HL-60/S4 (cell line): ENCODE data around the gene PXDC1.
"Not testable (repeated sequence)": the region's sequence is repeated elsewhere in the genome, so short reads cannot be mapped to it uniquely, and the experiment has no call there.

Source experiments
- in situ Hi-C: fragments of 300-500 bp; cut with MboI; formaldehyde crosslinking; loops from 2 replicates; pipeline ENCODE4 v1.14.3; 2022; ENCODE audit warnings: low sequenced_read_pairs

Gene PXDC1

DNA sequence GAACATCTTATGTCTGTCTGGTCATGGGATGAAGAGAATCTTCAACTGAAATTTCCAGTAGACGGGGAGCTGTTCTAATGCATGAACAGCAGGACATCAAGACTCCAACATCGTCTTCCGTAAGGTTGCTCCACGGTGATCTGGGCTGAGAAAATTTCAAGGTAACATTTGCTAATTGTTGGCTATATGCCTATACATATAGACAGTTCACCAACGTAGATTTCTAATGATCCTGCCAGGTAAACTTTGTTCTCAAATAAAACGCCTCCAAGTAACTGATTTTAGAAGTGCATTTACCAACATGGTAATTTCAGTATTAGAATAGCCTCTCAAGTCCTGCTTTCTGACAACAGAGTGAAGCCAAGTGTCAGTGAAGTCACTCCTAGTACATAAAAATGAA lies 11.3 kb upstream of the PXDC1 start:
- in situ Hi-C loops, result no loop called here

DNA sequence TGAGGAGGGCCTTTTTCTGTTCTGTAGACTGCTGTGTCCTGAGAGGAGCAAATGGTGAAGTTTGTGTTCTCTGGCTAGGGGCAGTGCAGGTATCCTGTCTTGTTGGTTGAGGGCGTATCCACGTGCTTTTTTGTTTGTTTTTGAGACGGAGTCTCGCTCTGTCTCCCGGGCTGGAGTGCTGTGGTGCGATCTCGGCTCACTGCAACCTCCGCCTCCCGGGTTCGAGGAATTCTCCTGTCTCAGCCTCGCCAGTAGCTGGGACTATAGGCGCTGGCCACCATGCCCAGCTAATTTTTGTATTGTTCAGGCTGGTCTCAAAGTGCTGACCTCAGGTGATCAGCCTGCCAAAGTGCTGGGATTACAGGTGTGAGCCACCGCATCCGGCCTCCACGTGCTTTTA lies 10.8 kb upstream of the PXDC1 start:
- in situ Hi-C loops, result no loop called here

DNA sequence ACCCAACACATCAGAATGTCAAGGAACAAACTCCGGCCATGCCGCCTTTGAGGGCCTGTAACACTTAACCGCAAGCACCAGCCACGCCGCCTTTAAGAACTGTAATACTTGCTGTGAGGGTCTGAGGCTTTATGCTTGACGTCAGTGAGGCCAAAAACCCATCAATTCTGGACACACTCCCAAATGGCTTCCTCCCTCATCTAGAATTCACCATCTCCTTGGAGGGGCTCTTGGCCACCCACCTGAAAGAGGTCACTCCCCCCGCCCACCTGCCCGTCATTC lies 10.4 kb upstream of the PXDC1 start:
- in situ Hi-C loops, result no loop called here

DNA sequence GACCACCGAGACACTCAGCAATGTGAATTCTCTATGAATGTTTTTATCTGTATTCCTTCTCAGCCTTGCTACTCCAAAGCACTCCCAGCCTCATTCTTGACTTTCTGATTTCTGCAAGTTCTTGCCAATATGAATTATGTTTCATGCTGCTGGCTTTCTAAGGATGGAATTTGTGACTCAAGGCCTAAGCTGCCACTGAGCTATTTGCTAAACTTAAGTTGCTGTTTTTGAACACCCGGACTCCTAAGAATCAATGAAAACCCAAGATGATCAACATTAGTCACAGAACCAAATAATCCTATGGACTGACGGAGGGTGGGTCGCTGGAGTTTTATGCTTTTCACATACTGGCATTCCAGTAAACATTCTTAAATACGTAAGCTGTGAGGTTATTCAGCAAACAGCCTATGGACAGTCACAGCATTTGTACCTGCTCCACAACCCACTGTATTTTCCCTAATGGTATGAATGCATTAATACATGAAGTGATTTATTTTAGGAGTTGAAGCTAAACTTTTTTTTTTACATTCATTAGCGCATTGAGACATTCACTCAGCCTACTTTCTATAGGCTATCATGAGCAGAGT lies 8.2 kb upstream of the PXDC1 start:
- in situ Hi-C loops, result no loop called here

DNA sequence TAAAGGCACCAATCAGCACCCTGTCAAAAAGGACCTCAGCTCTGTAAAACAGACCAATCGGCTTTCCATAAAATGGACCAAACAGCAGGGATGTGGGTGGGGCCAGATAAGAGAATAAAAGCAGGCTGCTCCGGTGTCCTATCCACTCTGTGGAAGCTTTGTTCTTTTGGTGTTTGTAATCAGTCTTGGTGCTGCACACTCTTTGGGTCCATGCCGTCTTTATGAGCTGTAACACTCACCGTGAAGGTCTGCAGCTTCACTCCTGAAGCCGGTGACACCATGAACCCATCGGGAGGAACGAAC lies 7.3 kb upstream of the PXDC1 start:
- in situ Hi-C loops, result no loop called here

DNA sequence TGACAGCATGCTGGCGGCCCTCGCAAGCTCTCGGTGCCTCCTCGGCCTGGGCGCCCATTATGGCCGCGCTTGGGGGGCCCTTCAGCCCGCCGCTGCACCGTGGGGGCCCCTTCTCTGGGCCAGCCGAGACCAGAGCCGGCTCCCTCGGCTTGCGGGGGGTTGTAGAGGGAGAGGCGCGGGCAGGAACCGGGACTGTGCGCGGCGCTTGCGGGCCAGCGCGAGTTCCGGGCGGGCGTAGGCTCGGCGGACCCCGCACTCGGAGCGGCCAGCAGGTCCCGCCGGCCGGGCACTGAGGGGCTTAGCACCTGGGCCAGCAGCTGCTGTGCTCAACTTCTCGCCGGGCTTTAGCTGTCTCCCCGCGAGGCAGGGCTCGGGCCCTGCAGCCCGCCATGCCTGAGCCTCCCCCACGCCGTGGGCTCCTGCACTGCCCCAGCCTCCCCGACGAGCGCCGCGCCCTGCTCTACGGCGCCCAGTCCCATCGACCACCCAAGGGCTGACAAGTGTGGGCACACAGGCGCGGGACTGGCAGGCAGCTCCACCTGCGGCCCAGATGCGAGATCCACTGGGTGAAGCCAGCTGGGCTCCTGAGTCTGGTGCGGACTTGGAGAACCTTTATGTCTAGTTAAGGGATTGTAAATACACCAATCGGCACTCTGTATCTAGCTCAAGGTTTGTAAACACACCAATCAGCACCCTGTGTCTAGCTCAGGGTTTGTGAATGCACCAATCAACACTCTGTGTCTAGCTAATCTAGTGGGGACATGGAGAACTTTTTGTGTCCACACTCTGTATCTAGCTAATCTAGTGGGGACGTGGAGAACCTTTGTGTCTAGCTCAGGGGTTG lies 6.7 kb upstream of the PXDC1 start:
- in situ Hi-C loops, result not testable (repeated sequence)

DNA sequence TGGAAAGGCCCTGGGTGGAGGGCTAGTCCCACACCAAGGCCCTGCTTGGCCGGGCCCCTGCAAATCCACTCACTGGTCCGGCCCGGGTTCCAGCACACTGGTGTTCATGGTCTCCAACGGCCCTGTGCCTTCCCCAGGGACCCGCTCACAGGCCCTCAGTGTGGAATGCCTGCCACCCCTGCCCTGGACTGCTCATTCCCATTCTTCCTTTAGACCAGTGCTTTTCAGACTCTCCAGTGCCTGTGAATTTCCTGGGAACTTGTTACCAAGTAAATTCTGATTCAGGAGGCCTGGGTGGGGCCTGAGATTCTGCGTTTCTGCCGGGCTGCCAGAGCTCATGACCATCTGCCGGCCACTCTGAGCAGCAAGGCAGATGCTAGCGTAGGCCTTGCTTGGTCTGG lies 5.7 kb upstream of the PXDC1 start:
- in situ Hi-C loops, result no loop called here

DNA sequence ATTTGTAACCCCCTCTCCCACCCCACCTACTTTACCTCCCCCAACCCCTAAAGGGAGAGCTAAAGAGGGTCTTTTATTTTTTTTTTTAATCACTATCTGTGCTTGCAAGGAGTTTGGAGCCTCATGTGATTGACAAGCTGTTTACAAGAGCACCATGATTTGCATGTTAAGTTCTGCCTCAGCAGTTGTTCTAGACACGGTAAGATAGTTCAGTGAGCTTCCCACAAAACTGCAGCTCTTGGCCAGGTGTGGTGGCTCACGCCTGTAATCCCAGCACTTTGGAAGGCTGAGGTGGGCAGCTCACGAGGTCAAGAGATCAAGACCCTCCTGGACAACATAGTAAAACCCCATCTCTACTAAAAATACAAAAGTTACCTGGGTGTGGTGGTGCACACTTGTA lies 5.0 kb upstream of the PXDC1 start:
- in situ Hi-C loops, result no loop called here

DNA sequence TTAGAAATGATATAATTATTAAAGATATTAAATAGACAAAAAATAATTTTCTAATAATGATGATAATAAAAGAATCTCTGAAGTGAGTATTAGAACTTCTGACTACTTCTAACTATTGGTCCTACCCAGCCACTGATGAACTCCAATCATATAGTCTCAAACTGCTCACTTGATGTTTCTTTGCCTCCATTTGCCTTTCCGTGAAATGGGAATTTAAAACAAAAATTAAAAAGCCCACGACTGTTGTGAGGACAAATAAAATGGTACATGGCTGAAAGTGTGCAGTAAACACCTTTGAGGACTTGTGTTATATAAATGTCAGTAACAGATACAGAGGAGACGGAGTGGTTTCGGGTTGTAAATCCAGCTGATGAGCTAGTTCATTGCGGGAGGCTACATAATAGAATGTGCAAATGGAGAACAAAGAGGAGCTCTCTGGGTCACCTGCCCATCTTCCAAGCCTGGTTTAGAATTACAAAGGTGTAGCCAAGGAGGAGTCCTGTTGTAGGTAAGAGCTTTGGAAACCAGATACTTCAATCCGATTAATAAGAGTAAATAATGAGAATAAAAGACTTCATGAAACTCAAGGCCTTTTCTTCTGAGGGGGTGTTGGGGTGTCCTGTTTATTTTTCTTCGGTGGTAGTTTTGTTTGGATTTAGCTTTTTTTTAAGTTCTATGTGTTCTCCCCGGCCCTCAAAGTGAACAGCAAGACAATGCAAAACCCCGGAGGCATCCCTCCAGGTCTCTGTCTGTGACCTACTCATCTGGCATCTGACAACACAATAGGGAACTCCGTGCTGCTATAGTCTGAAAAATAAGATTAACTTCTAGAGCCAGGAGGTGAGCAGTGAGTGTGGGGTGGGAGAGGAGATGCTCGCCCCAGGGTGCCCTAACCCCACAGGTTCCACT lies 4.4 kb upstream of the PXDC1 start:
- in situ Hi-C loops, result no loop called here

DNA sequence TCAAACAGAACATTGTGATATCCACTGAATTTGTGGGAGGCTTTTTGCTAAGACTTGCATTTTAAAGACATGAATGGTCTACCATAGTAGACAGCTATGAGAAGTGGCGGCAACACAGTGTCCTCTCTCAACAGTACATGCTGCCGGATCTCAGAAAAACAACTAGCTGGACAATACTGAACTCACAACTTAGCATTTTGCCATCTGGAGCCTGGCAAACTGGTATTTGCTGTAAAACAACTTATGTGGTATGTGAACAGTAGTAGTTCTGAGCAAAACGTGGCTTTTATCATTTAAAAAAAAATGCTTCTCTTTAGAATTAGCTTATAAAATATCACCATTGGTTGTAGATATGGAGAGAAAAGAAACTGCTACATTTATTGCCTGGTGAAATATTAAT lies 3.3 kb upstream of the PXDC1 start:
- in situ Hi-C loops, result no loop called here

DNA sequence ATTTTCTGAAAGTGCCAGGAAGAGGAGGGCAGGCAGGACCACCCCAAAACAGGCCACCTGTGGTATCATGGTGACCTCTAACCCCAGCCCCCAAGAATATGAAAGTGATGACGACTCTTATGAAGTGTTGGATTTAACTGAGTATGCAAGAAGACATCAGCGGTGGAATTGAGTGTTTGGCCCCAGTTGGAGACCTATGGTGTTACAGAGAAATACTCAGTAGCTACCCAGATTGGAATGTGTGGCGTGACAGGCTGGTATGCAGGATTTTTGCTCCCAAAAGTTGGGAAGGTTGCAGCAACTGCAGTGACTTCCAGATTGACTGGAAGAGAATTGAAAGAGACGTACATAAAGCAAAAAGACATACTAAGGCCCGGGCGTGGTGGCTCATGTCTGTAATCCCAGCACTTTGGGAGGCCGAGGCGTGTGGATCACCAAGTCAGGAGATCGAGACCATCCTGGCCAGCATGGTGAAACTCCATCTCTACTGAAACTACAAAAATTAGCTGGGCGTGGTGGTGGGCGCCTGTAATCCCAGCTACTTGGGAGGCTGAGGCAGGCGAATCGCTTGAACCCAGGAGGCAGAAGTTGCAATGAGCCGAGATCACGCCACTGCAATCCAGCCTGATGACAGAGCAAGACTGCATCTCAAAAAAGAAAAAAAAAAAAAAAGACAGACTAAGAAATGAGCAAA lies 2.7 kb upstream of the PXDC1 start:
- in situ Hi-C loops, result not testable (repeated sequence)

DNA sequence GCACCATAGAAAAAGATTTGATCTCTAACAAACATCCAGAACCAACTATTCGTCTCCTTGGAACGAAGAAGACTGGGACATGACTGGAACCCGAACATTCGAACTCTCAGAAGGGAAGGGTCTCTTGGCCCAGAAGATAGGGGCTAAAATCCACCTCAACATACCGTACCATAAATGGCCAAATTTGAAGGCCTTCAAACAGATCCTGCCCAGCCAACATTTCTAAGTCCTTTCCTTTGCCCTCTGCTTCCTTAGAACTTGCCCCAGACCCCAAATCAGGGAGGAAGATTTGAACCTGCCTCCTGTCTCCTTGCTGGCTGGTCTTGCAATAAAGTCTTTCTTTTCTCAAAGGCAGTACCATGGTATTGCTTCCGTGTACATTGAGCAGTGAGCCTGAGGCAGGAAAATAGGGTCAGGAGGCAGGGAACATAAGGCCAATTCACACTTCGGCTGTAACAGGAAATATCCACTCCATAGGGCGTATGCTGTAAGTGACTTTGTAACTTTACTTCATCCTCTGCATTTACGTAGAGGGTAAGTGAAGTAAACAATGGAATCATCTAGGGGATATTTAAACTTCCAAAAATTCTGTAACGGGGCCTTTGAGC lies 1.8 kb upstream of the PXDC1 start:
- in situ Hi-C loops, result no loop called here

DNA sequence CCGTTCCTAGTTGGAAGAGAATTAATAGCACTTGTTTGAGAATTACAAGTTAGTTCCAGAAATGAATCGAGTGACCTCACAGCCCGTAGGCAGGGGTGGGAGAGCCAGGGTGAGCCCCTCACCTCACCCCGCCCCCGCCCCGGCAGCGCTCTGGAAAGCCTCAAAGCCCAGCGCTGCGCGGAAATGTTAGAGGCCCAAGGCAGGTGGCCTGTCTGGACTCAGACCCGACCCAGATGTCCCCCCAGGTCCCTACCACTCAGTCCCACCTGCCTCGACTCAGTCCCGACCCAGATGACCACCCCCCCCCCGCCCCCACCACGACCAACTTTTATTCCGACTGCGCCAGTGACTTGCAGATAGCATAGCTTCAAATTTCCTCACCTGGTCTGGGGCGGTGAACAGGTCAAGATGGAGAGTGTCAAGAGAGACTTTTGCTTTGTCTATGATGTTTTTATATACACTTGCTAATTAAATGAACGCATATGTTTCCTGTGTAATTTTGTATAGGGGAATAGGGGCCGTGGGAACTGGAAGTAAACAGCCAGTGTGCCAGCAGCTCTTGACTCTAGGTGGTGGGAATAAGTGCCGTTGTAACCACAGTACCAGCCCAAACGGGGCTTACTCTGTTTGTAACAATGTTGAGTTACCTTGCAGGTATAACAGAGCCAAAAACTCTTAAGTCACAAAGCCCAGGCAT lies 1.2 kb upstream of the PXDC1 start:
- in situ Hi-C loops, result no loop called here

DNA sequence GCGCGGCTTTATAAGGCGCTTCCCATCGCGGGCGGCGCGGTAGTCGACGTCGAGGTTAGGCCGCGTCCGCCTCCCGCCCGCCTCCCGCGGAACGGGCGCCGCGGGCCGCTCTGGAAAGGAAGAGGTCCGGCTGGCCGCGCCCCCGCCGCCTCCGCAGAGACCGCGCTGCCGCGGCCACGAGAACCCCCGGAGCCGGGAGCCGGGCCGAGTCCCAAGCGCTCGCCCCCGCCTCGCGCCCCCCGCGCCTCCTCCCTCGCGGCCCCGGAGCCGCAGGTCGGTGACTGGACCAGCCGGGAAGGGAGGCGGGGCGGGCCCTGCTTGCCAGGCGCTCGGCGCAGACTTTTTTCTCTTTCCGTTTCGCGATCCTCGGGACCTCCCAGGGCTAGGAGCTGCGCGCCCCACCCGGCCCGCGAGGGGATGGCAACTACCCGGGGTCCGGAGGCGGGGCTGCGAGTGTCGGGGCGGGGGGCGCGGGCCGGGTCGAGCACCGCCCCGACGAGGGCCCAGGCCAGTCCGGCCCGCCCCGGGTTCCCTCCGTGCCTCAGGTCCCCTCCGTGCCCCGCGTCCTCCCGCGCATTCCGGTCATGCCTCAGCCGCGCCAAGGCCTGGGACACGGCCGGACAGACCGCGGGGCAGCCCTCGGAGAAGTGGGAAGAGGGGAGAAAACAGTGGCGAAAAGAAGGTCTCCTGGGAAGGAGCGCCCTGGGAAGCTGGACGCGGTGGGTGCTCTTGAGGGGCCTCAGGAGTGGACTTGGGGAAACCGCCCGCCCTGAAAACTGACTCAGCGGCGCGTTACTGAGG lies 417 bp upstream of the PXDC1 start:
- in situ Hi-C loops, result no loop called here

DNA sequence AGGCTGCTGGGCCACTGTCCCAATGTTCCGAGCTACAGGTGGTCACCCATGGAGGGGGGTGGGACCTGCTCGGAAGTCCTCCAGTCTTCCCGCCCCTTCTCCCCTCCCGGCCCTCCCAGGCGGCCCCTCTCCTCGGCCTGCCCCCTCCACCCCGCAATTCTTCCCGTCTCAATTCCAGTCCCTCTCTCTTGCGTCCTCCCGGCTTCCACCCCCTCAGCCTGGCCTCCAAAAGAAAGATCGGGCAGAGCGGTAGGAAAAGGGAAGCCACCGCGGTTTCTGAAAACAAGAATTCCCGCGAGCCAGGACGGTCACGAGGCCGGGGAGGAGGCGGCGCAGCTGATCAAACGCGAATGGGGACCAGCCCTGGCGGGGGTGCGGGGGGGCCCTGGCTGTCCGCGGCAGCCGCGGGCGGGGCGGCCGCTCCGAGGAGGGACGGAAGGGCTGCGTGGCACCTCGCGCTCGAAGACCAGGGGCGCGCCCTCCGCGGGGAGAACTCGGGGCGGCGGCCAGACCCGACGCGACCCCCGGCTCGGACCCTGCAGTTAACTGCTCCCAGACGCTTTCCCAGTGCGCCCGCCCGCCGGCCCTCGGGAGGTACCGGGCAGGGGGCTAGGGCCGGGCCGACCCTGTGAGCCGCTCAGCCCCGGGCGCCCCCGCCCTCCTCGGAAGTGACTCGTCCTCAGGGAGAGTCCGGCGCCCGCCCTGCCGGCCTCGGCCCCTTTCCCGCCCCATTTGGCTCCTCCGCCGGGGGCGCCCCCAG lies 1.0 kb downstream of the PXDC1 start:
- in situ Hi-C loops, result no loop called here

DNA sequence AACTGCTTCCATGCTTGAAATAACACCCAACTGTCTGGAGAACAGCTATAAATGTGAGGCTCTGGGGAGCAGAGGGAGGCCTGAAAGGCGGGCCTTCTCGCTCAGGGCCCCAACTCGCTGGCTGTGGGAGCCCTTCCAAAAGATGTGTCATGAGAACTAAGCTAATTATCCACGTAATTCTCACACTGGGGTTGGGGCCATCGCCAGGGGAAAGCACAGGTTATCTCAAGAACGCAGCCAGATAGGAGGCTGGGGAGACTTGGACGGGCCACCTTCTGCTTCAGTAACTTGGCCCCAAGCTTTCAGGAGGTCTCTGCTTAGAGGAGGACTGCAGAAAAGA lies 1.6 kb downstream of the PXDC1 start:
- in situ Hi-C loops, result loop anchor here (10.0 to 25.0 kb wide), 4 partner anchors 245 to 763 kb away; partner anchors contain the start of gene NQO2

DNA sequence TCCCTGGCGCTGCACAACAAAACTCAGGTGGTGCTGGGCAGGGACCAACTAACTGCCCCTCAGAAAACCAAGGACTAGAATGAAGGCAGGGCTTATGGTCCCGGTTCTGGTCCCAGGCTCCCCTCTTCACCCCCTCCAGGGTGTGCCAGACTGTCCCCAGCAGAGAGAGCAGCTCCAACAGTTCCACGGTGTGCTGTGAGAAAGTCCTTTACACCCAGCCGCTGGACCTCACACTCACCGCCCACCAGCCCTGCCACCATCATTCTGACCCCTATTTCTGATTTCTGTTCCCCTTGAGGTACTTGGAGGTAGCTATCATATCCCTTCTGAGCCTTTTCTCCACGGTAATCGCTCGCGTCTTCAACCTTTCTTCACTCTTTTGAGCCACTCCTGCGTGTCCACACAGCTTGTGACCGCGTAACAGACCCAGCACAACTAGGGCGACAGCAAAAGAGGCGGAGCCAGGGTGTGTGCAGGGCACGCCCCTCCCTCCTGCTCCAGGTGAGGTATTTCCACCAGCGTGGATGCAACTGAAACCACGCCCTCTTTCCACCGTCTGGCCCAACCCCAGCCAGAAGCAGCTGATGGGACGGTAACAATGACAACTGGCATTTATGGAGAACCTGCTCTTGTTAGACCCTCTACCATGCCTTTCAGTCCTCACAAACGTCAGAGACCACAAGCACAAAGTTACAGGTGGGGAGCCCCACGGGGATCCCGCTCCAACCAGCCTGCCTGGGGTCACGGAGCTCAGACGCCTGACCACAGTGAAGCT lies 2.3 kb downstream of the PXDC1 start:
- in situ Hi-C loops, result loop anchor here (10.0 to 25.0 kb wide), 4 partner anchors 246 to 762 kb away; partner anchors contain the start of gene NQO2
